OCI-LY3 (cell line): ENCODE data around the gene PLA2G15.

Source experiments
- H2AFZ ChIP-seq: fragments of 200-600, 300-600 bp; shearing (Covaris generic); 2 replicates; pipeline ENCODE4 v1.6.0; 2014; ENCODE audit warnings: antibody characterized with exemption, low read depth, low read length
- H3K27ac ChIP-seq: fragments of 200-600, 300-600 bp; sonication (generic); 2 replicates; pipeline ENCODE4 v1.5.1; 2014; ENCODE audit warnings: mild to moderate bottlenecking, low read length, moderate library complexity, mixed read lengths
- H3K27me3 ChIP-seq: fragments of 200-600, 300-600 bp; sonication (generic); 2 replicates; pipeline ENCODE4 v1.6.1; 2014; ENCODE audit warnings: low read depth, low read length, mixed read lengths
- H3K36me3 ChIP-seq: fragments of 200-600, 300-600 bp; sonication (generic); replicated peaks from 2 replicates; pipeline ENCODE3; 2014; ENCODE audit warnings: low read depth, low read length, mixed read lengths
- H3K4me1 ChIP-seq: fragments of 300-600, 200-600 bp; sonication (generic); 2 replicates; pipeline ENCODE4 v1.6.1; 2014; ENCODE audit warnings: low read length, mixed read lengths
- H3K4me2 ChIP-seq: fragments of 200-600, 300-600 bp; sonication (generic); 2 replicates; pipeline ENCODE4 v1.6.1; 2014; ENCODE audit warnings: low read length, mixed read lengths
- H3K4me3 ChIP-seq: fragments of 300-600, 200-600 bp; sonication (generic); 2 replicates; pipeline ENCODE4 v1.5.1; 2014; ENCODE audit warnings: antibody characterized with exemption, mild to moderate bottlenecking, low read length, moderate library complexity
- H3K79me2 ChIP-seq: fragments of 300-600, 200-600 bp; shearing (Covaris generic); 2 replicates; pipeline ENCODE4 v1.6.1; 2014; ENCODE audit warnings: mild to moderate bottlenecking, low read length, mixed read lengths
- H3K9ac ChIP-seq: fragments of 300-600, 200-600 bp; shearing (Covaris generic); 2 replicates; pipeline ENCODE4 v1.6.0; 2014; ENCODE audit warnings: mild to moderate bottlenecking, low read length, moderate library complexity
- H3K9me3 ChIP-seq: fragments of 200-600, 300-600 bp; shearing (Covaris generic); 2 replicates; pipeline ENCODE4 v1.6.1; 2014; ENCODE audit warnings: low read length, mixed read lengths; ENCODE audit not compliant: insufficient read depth
- H4K20me1 ChIP-seq: fragments of 200-600, 300-600 bp; sonication (generic); 2 replicates; pipeline ENCODE4 v1.6.1; 2016; ENCODE audit warnings: low read length, mixed read lengths; ENCODE audit not compliant: insufficient read depth
- EZH2phosphoT487 ChIP-seq: fragments of 200-600 bp; shearing (Covaris generic); IDR thresholded peaks from 2 replicates; pipeline ENCODE4 v1.6.1; 2018; ENCODE audit warnings: antibody characterized with exemption, mixed run types, low read depth
- TF ChIP-seq, protein P1 (sequence below): fragments of 200-600, 300-600 bp; sonication (generic); IDR thresholded peaks from 2 replicates; pipeline ENCODE4 v1.5.1; 2014; ENCODE audit warnings: antibody characterized with exemption, low read length, low read depth

Gene PLA2G15

DNA sequence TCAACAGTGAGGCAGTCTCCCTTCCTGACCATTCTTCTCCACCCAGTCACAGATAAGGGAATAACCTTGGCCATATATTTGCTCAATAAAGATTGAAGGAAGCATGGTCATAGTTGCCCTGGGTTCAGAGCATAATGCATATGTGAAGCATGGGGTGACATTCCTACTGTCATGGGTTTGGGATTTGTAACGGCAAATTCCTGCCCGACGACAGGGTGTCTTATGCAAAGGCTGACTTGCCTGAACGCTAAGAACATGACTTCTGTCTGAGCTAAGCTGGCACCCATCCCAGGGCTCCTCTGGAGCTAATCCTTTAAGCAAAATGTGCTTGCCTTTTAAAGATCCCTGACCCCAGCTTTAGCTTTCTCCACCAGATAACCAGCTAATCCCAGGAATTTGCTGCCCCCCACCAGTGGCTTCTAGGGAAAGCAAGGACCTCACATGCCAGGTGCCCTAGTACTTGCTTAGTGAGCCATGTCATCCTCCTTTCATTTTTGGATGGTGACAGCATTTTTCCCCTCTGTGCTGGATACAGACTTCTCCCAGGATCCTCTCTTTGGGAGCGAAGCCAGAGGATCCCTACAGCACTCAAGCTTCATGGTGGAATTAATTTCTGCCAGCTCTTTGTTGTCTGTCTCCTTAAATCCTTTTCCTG lies 53.9 kb downstream of the PLA2G15 start:
- Histone ChIP-seq H3K9me3 (no peaks in the 10 kb centered on the region), H3K9ac (no peak overlapping the region), H3K4me1 (no peaks in the 10 kb centered on the region), H3K79me2 (no peaks in the 10 kb centered on the region), H2AFZ (no peak overlapping the region), H3K4me2 (no peak overlapping the region), H4K20me1 (no peaks in the 10 kb centered on the region), H3K27ac (no peak overlapping the region), H3K27me3 (no peaks in the 10 kb centered on the region), H3K36me3 (peaks cover 87% of the 10 kb centered on the region), H3K4me3 (no peak overlapping the region)
- TF ChIP-seq EZH2phosphoT487: no peak
- TF ChIP-seq, protein P1, sequence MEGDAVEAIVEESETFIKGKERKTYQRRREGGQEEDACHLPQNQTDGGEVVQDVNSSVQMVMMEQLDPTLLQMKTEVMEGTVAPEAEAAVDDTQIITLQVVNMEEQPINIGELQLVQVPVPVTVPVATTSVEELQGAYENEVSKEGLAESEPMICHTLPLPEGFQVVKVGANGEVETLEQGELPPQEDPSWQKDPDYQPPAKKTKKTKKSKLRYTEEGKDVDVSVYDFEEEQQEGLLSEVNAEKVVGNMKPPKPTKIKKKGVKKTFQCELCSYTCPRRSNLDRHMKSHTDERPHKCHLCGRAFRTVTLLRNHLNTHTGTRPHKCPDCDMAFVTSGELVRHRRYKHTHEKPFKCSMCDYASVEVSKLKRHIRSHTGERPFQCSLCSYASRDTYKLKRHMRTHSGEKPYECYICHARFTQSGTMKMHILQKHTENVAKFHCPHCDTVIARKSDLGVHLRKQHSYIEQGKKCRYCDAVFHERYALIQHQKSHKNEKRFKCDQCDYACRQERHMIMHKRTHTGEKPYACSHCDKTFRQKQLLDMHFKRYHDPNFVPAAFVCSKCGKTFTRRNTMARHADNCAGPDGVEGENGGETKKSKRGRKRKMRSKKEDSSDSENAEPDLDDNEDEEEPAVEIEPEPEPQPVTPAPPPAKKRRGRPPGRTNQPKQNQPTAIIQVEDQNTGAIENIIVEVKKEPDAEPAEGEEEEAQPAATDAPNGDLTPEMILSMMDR: no peak

DNA sequence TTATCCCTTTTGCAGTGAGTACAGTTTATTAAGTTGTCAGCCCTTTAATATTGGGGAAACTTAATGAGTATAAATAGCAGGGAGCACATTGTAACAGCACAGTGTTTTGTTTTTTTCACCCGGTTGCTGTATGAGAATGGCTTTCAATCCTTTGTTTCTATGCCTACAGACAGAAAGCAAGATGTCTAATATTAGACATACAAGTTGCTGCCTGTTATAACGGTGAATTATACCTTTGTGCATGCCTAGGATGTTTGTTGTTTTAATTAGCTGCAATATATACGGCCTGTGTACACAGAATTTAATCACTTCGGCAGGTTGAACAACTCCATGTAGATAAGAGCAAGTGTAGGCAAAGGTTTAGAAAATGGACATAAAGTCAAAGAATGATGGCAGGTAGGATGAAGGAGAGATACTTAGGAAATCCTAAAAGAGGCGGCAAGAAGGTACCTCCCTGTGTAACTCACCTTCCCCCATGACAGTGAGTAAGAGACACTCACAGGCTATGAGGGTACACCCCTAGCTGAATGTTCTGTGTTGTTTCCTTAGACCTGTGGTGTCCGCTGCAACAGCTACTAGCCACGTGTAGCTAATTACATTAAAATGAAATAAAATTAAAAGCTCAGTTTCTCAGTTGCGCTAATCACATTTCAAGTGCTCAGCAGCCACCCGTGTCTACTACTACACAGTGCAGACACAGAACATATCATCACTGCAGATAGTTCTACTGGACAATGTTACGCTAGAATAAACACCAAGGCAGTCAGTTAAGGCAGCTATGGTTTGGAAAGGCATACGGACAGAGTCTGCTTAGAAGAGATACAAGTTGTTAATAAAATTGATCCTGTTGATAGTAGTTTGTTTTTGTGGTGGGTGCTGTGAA lies 54.6 kb downstream of the PLA2G15 start:
- H3K36me3 ChIP-seq: peaks cover 80% of the 10 kb centered on the region
- H3K4me3 ChIP-seq: no peak overlapping the region
- no peaks in the 10 kb centered on the region for H3K9me3 ChIP-seq
- no peak overlapping the region for H3K4me2 ChIP-seq
- H3K79me2 ChIP-seq: no peaks in the 10 kb centered on the region; the same call in 1 of the 2 replicates
- no peak overlapping the region for H2AFZ ChIP-seq
- no peak overlapping the region for H3K9ac ChIP-seq
- H3K27ac ChIP-seq: no peak overlapping the region
- H3K27me3 ChIP-seq: no peaks in the 10 kb centered on the region
- no peak for TF ChIP-seq EZH2phosphoT487
- TF ChIP-seq, protein P1: no peak
- no peaks in the 10 kb centered on the region for H3K4me1 ChIP-seq
- H4K20me1 ChIP-seq: no peaks in the 10 kb centered on the region

DNA sequence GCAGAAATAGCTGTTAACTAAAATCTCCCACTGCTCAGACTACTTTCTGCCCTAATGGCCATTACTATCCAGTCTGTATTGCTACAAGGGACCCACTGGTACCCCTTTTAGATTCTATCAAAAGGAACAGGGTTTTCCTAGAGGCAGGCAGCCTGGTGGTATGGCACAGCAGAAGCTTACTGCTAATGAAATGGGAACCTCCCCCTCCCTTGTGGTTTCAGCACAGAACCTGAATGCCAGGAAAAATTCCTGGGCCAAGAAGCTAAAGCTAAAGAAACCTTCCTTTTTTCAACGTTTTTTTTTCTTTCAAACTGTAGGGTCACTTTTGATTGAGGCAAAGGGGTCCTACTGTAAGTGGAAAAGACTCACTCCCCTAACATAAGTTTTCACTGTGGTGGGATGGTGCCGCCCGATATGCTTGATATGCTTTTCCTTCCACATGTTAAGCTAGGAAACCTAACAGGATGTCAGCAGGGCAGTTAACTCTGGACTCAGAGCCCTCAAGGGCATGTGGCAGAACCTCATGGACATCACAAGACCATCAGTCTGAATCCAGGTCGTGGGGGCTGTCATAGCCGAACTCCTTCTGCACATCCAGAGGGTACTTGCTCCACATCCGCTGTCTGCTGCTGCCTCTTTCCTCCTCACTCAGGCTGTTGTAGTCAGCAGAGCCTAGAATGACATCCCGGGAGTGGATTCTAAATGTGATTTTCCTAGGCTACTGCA lies 55.7 kb downstream of the PLA2G15 start:
- Histone ChIP-seq H3K27ac (no peak overlapping the region), H3K4me2 (no peak overlapping the region), H3K79me2 (no peaks in the 10 kb centered on the region; the same call in 1 of the 2 replicates), H3K36me3 (peaks cover 78% of the 10 kb centered on the region), H2AFZ (no peak overlapping the region), H4K20me1 (no peaks in the 10 kb centered on the region), H3K9ac (no peak overlapping the region), H3K4me1 (no peaks in the 10 kb centered on the region), H3K27me3 (no peaks in the 10 kb centered on the region), H3K9me3 (no peaks in the 10 kb centered on the region), H3K4me3 (no peak overlapping the region)
- TF ChIP-seq, protein P1: no peak
- TF ChIP-seq EZH2phosphoT487: no peak

DNA sequence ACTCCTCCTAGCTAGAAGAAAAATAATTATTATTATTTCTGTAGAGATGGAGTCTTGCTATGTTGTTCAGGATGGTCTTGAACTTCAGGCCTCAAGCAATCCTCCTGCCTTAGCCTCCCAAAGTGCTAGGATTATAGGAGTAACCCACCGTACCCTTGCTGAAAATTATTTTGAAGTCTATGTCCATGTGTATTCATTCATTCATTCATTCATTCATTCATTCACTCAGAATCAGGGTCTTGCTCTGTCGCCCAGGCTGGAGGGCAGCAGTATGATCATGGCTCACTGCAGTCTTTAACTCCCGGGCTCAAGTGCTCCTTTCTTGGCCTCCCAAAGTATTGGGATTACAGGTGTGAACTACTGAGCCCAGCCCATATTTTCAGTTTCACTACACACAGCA lies 61.5 kb downstream of the PLA2G15 start:
- TF ChIP-seq, protein P1: no peak
- no peak for TF ChIP-seq EZH2phosphoT487
- no peaks in the 10 kb centered on the region for H3K27me3 ChIP-seq
- peaks cover 10% of the 10 kb centered on the region for H3K4me1 ChIP-seq
- no peaks in the 10 kb centered on the region for H4K20me1 ChIP-seq
- H3K36me3 ChIP-seq: peaks cover 26% of the 10 kb centered on the region
- H3K9ac ChIP-seq: no peak overlapping the region
- H3K4me2 ChIP-seq: no peak overlapping the region
- H3K9me3 ChIP-seq: no peaks in the 10 kb centered on the region
- no peak overlapping the region for H2AFZ ChIP-seq
- H3K4me3 ChIP-seq: no peak overlapping the region
- no peak overlapping the region for H3K27ac ChIP-seq
- peaks cover 27% of the 10 kb centered on the region for H3K79me2 ChIP-seq
